HG03565 (cell line): Measurements from ENCODE around the gene EPB41L3.
"Not testable (repeated sequence)": the region's sequence is repeated elsewhere in the genome, so short reads cannot be mapped to it uniquely, and the experiment has no call there.

Source experiments
- ATAC-seq: cut with Tn5 transposase; IDR thresholded peaks from one replicate; pipeline ENCODE4 v1.9.1; 2021; ENCODE audit warnings: mild to moderate bottlenecking, moderate library complexity; ENCODE audit not compliant: unreplicated experiment

EPB41L3 gene

DNA sequence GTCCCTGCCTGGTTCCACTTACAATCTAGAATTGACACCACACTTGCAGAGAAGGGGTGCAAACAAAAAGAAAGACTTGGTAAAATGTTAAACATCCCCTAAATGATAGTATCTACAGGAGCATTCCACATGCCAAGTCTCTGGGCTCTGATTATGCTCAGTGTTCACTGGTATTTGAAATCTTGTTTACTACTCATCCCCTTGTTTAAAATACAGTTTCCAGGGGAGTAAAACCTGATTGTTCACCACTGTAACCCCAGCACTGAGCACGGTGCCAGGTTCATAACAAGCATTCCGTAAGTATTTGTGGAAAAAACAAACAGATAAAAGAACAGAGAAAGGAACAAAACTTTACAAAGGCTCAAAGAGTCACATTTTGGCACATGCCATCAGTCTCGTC, 11.7 kb downstream of the EPB41L3 start:
- no peak for ATAC-seq

GRCh38 chr18:5530629-5531178, 13.1 kb downstream of the EPB41L3 start:
- no peak for ATAC-seq

DNA sequence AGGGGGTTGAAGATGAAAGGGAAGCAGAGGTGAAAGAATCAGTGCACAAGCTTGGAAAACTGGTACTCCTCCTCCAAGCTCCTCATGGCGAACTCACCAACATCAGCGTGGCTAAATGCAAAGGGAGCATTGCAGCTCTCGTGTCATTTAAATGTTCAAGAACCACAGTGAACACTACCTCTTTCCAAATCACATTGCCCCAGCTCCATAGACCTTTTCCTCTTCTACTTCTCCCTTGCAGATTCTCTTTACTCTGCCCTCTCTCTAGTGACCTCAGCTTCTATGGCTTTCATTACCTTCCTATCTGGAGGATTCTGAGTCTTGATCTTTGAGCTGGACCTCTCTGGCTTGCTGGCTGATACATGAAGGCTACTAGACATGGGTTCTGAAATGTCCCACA, 14.3 kb downstream of the EPB41L3 start:
- ATAC-seq, result no peak

DNA sequence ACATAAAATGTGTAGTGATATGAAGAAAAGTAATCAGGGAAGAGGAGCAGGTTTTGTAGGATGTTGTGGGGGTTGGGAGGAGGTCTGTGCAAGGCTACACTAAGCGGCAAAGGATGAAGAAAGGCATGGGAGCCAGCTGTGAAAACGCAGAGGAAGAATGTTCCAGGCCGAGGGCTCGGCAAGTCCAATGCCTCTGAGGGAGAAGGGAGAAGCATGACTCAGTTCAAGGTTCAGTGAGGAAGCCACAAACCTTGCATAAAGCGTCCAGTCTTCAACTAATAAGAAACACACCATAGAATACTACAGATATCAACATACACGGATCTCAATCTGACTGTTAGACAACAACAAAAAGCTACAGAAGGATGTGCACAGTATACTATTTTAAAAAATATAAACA, 16.2 kb downstream of the EPB41L3 start:
- no peak for ATAC-seq

DNA sequence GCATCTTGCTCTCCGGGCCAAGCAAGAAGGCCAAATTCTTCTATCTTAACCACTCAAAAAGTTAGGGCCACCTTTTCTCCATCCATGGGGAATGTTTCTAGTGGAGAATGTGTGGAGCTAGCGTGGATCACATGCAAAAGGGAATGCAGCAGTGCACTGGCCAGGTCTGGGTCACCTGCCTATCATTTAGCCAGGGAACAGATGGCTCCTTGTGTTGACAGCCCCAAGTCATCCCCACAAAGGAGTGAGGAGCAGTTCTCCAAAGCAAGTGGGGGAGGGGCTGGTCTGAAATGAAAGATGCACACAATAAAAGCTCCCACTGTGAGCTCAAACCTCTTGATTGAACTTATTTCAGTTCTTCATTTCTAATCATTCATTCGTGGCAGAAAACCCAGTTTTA, 19.1 kb downstream of the EPB41L3 start:
- ATAC-seq, result no peak

DNA sequence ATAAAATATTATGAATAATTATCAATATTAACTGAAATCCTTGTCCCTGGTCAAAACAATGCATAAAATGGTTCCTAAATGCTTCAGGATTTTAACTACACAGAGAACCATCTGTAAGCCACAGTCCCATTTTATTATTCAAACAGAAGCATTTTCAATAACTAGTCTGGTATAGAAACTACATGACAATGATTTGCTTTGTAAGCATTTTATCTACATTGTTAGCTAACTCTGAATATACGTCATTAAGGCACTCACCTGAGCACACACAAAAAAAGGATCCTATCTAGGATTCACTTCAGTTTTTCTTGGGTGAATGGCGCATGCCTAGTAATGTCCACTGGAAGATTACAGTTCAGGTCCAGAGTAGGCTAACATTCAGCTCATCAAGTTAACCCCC, 22.8 kb downstream of the EPB41L3 start:
- no peak for ATAC-seq

GRCh38 chr18:5520464-5520863, 23.3 kb downstream of the EPB41L3 start:
- no peak for ATAC-seq

DNA sequence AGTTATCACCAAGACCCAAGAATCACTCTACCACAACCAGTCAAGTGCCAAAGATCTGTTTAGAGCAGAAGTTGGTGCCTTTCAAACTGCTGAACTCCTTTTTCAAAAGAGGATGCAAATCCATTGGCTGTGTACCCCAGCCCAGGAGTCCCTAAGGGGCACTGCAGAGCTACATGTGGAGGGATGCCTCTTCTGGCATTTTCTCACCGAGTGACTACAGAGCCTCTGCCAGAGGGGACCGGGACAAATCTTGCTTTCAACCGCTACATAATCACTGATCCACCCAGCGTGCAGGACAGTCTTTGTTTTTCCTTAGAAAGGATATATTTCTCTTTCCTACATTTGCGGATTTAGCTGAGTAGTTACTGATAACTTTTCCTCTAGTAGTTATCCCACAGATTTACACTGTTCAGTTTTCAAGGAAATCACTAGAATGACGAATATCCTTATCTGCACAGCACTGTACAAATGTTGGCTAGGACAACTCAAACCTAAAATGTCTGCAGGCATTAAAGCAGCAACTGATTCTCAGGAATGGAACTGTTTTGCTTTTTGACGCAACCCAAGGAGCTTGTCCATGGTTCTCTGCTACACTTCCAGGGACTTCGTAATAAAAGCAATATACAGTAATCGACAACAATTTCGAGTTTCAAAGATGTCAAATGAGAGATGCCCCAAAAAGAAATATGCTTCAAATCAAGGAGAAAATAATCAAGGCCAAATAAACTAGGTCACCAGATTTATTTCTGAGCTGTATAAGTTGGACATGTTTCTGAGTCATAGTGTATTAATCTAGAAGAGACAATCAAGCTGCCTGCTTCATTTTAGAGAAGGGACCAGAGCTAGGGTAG, 24.1 kb downstream of the EPB41L3 start:
- ATAC-seq, result no peak

DNA sequence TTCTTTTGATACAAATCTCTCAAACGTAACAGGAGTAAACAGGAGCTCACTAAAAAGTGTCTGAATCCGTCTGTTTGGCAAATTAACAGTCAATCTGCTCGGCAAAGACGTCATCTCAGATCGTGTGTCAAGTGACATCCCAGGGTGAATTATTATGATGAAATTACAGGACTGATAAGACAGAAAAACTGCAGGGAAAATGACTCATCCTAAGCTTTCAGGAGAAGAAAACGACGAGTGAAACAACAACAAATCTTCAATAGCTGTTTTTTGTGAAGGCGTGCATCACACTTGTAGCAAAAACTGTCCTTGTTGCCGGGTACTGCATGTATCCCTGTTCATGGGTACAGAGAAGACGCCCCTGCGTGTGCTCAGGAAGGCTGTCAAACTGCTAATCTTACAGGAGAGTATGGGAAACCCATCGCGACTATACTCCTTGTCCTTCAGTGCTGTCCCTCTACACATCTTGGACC, 24.9 kb downstream of the EPB41L3 start:
- ATAC-seq, result no peak

DNA sequence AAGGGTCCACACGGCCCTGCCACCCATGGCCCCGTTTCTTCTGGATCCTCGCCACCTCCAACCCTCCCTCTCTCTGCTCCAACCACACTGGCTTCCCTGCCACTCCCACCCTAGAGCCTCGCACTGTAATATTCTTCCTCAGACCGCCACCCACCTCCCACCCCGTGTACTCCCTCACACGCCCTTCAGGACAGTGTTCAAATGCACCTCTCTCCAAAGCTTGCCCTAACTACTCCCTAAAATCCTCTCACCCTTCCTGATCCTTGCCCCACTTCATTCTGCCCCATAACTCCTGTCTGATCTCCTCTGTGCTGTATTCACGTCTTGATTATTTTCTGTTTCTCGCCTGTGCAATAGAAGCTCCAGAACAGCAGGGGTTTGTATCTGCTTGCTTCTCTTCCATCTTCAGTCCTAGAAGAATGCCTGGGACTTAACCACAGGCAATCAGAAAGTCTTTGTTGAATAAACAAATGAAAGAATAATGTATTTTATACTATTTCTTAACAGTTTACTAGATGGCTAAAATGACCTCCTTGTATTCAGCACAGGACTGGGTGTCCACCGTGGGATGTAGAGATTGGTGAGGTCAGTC, 25.5 kb downstream of the EPB41L3 start:
- ATAC-seq, result no peak

- no peak for ATAC-seq
Measured at GRCh38 chr18:5516841-5517240, 27.0 kb downstream of the EPB41L3 start.

GRCh38 chr18:5515011-5515784, 28.6 kb downstream of the EPB41L3 start:
- ATAC-seq, result no peak

GRCh38 chr18:5513947-5514346, 29.9 kb downstream of the EPB41L3 start:
- ATAC-seq, result no peak

- ATAC-seq, result no peak
Measured at GRCh38 chr18:5512176-5512575, 31.6 kb downstream of the EPB41L3 start.

DNA sequence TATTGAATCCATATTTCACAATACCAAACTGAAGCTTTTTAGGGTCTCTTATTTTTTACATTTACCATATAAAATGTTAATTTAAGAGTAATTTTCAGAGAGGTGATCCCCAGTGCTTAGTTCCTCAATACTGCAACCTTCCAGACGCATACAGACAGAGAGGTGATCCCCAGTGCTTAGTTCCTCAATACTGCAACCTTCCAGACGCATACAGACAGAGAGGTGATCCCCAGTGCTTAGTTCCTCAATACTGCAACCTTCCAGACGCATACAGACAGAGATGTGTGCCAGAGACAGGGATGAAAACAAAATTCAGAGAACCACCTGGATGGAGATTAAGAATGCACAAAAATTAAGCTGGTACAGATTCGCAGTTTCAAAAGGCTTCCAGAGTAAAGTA, 32.3 kb downstream of the EPB41L3 start:
- not testable (repeated sequence) for ATAC-seq

DNA sequence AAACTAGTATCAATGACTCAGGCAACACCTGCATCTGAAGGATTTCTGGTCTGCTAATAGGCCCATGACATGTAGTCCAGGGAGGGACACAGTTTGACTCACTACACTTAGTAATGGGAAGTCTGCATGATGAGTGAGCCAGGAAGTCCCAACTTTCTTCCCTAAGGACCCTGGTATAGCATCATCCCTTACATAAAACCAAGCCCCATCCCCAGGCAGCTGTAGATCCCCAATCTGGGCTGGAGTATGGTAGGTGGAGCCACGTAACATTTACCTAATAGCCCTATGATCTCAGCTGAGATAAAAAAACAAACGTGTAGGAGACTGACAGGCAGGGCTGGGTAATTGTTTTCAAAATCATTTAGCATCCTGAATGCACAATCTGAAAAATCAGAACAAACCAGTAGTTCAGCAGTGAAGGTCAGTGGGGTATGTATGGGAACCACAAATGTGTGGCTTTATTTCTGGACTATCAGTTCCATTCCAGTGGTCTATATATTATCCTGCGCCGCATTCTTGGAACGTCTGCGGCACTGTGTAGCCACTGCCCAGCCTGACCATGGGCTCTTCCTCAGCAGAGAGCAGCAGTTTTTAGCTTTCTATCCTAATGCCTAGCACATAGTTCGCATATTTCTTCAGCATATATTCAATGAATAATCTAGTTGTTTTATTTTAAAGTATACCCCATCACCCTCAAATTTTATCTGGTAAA, 33.5 kb downstream of the EPB41L3 start:
- no peak for ATAC-seq

GRCh38 chr18:5508821-5509220, 35.0 kb downstream of the EPB41L3 start:
- ATAC-seq, result no peak

- no peak for ATAC-seq
Measured at GRCh38 chr18:5507756-5508155, 36.0 kb downstream of the EPB41L3 start.

DNA sequence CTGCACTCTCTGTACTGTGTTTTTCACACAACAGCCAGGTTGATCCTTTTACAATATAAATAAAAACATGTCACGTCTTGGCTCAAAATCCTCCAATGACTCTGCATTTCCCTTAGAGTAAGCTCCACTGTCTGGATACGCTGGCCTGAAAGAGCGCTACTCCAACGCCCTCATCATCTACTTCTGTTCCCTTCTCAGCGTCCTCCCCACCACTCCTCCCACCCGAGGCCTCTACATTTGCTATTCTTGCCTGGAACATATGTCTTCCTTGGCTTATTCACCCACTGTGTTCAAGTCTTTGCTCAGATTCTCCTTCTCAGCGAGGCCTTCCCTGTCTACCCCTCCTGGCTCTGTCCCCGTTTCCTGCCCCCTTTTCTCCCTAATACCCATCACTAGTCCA, 37.6 kb downstream of the EPB41L3 start:
- ATAC-seq, result no peak

- ATAC-seq, result no peak
Measured at GRCh38 chr18:5503740-5504139, 40.1 kb downstream of the EPB41L3 start.
